Duodenal mucosa (tissue), 2 donors: ENCODE data around the gene AATF.
A peak's percentile ranks its signal among the peaks of the same experiment; 100 is the strongest.
"Not testable (repeated sequence)": the region's sequence is repeated elsewhere in the genome, so short reads cannot be mapped to it uniquely, and the experiment has no call there.

Experiments
- H3K27ac ChIP-seq: one replicate; pipeline ENCODE4 v1.7.0; 2013; ENCODE audit warnings: low read depth, low read length
- H3K27me3 ChIP-seq, 2 donors: one replicate each; pipeline ENCODE4 v1.7.0; 2013; ENCODE audit warnings: low read length in 2 of 2, control low read depth in 1 of 2; ENCODE audit not compliant: insufficient read depth in 2 of 2, control insufficient read depth in 1 of 2
- H3K36me3 ChIP-seq, 2 donors: one replicate each; pipeline ENCODE4 v1.7.0; 2013; ENCODE audit warnings: low read length in 2 of 2, control low read depth in 1 of 2; ENCODE audit not compliant: insufficient read depth in 2 of 2, control insufficient read depth in 1 of 2
- H3K4me1 ChIP-seq, 2 donors: one replicate each; pipeline ENCODE4 v1.7.0; 2013; ENCODE audit warnings: low read length in 2 of 2, control low read depth in 1 of 2; ENCODE audit not compliant: insufficient read depth in 2 of 2, control insufficient read depth in 1 of 2
- H3K4me3 ChIP-seq, 2 donors: one replicate each; pipeline ENCODE4 v1.7.0; 2013; ENCODE audit warnings: low read length in 2 of 2, low read depth in 1 of 2
- H3K9ac ChIP-seq, 2 donors: one replicate each; pipeline ENCODE4 v1.7.0; 2013; ENCODE audit warnings: low read length in 2 of 2, low read depth in 1 of 2
- H3K9me3 ChIP-seq, 2 donors: one replicate each; pipeline ENCODE4 v1.7.0; 2013; ENCODE audit warnings: low read length in 2 of 2, control low read depth in 1 of 2; ENCODE audit not compliant: control insufficient read depth in 1 of 2

AATF gene

GRCh38 chr17:37068266-37068665, 119.5 kb downstream of the AATF start:
- peaks cover 0 to 3% of the 10 kb centered on the region in 2 donors for H3K9me3 ChIP-seq
- H3K4me1 ChIP-seq = peaks cover 11 to 21% of the 10 kb centered on the region in 2 donors
- peak overlapping the region; percentile 45 to 48 for H3K4me3 ChIP-seq
- H3K36me3 ChIP-seq = no peaks in the 10 kb centered on the region
- H3K27me3 ChIP-seq = no peaks in the 10 kb centered on the region
- H3K27ac ChIP-seq = peak overlapping the region; percentile 26
- H3K9ac ChIP-seq = peak overlapping the region; percentile 43 to 51

GRCh38 chr17:37069087-37069486, 120.3 kb downstream of the AATF start:
- Histone ChIP-seq H3K36me3 (no peaks in the 10 kb centered on the region), H3K4me1 (peaks cover 11 to 21% of the 10 kb centered on the region in 2 donors), H3K4me3 (no peak overlapping the region), H3K27me3 (no peaks in the 10 kb centered on the region), H3K27ac (no peak overlapping the region), H3K9ac (no peak overlapping the region), H3K9me3 (peaks cover 0 to 3% of the 10 kb centered on the region in 2 donors)

GRCh38 chr17:37073464-37073863, 124.7 kb downstream of the AATF start:
- H3K4me3 ChIP-seq, H3K27ac ChIP-seq, H3K4me1 ChIP-seq, H3K9me3 ChIP-seq, H3K36me3 ChIP-seq, H3K9ac ChIP-seq, H3K27me3 ChIP-seq: not testable (repeated sequence)

- no peaks in the 10 kb centered on the region for H3K4me1 ChIP-seq
- H3K4me3 ChIP-seq = no peak overlapping the region
- no peaks in the 10 kb centered on the region for H3K27me3 ChIP-seq
- H3K9me3 ChIP-seq = peaks cover 0 to 5% of the 10 kb centered on the region in 2 donors
- H3K9ac ChIP-seq = no peak overlapping the region
- H3K36me3 ChIP-seq = no peaks in the 10 kb centered on the region
- H3K27ac ChIP-seq = no peak overlapping the region
Measured at GRCh38 chr17:37079065-37079708, 130.4 kb downstream of the AATF start.

- Histone ChIP-seq H3K27me3 (no peaks in the 10 kb centered on the region), H3K9me3 (peaks cover 0 to 5% of the 10 kb centered on the region in 2 donors), H3K27ac (no peak overlapping the region), H3K36me3 (peaks cover 0 to under 1% of the 10 kb centered on the region in 2 donors), H3K4me1 (no peaks in the 10 kb centered on the region), H3K9ac (no peak overlapping the region), H3K4me3 (no peak overlapping the region)
Measured at GRCh38 chr17:37079735-37080134, 131.0 kb downstream of the AATF start.

GRCh38 chr17:37081287-37081686, 132.5 kb downstream of the AATF start:
- H3K4me1 ChIP-seq = no peaks in the 10 kb centered on the region
- no peak overlapping the region for H3K27ac ChIP-seq
- H3K36me3 ChIP-seq = peaks cover 0 to 15% of the 10 kb centered on the region in 2 donors
- no peak overlapping the region for H3K4me3 ChIP-seq
- H3K27me3 ChIP-seq = no peaks in the 10 kb centered on the region
- H3K9ac ChIP-seq = no peak overlapping the region
- H3K9me3 ChIP-seq = peaks cover 0 to 5% of the 10 kb centered on the region in 2 donors

- Histone ChIP-seq H3K27ac (no peak overlapping the region), H3K36me3 (peaks cover 0 to 26% of the 10 kb centered on the region in 2 donors), H3K9ac (no peak overlapping the region), H3K4me1 (no peaks in the 10 kb centered on the region), H3K9me3 (peaks cover 0 to 5% of the 10 kb centered on the region in 2 donors), H3K4me3 (no peak overlapping the region), H3K27me3 (no peaks in the 10 kb centered on the region)
Measured at GRCh38 chr17:37082311-37082860, 133.6 kb downstream of the AATF start.

- Histone ChIP-seq H3K4me1 (no peaks in the 10 kb centered on the region), H3K4me3 (no peak overlapping the region), H3K27me3 (no peaks in the 10 kb centered on the region), H3K27ac (no peak overlapping the region), H3K36me3 (peaks cover 0 to 30% of the 10 kb centered on the region in 2 donors), H3K9me3 (peaks cover 0 to 5% of the 10 kb centered on the region in 2 donors), H3K9ac (no peak overlapping the region)
Measured at GRCh38 chr17:37082985-37083384, 134.2 kb downstream of the AATF start.

GRCh38 chr17:37083456-37083855, 134.7 kb downstream of the AATF start:
- Histone ChIP-seq H3K4me1 (no peaks in the 10 kb centered on the region), H3K27me3 (no peaks in the 10 kb centered on the region), H3K9me3 (peaks cover 0 to 5% of the 10 kb centered on the region in 2 donors), H3K27ac (no peak overlapping the region), H3K9ac (no peak overlapping the region), H3K4me3 (no peak overlapping the region), H3K36me3 (peaks cover 0 to 30% of the 10 kb centered on the region in 2 donors)

- no peaks in the 10 kb centered on the region for H3K4me1 ChIP-seq
- H3K9ac ChIP-seq = no peak overlapping the region
- H3K9me3 ChIP-seq = peaks cover 0 to under 1% of the 10 kb centered on the region in 2 donors
- H3K4me3 ChIP-seq = no peak overlapping the region
- H3K27me3 ChIP-seq = no peaks in the 10 kb centered on the region
- H3K36me3 ChIP-seq = peaks cover 0 to 32% of the 10 kb centered on the region in 2 donors
- H3K27ac ChIP-seq = no peak overlapping the region
Measured at GRCh38 chr17:37084372-37084771, 135.6 kb downstream of the AATF start.
